ENCODE results near the gene PEAK1.

Gene PEAK1

DNA sequence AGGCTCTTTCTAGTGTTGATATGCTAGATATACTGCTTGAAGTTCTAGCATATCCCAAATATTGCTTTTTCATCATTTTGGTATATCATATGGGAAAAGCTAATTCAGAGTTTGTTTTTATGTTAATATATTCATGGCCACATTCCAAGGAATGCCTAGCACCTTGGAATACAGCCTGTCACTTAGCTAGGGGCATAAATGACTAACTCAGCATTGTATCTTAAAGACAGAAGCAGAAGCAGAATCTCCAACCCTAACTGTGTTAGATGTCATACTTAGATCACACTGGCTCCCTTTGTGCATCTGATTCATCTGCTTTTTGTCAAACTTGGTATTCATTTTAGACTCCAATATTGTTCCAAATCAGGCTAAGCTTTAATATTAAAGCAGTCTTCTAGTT lies 218.2 kb downstream of the PEAK1 start:
- TF ChIP-seq CTCF (IDR thresholded peaks at IDR 0.05; ENCODE audit: low read depth, low read length) = no peak
- no peak for DNase-seq (ENCODE audit: extremely low read depth, low read depth)

GRCh38 chr15:77196381-77196780 lies 223.5 kb downstream of the PEAK1 start:
- TF ChIP-seq CTCF (IDR thresholded peaks at IDR 0.05; ENCODE audit: low read depth, low read length) = no peak
- DNase-seq (ENCODE audit: extremely low read depth, low read depth) = no peak

DNA sequence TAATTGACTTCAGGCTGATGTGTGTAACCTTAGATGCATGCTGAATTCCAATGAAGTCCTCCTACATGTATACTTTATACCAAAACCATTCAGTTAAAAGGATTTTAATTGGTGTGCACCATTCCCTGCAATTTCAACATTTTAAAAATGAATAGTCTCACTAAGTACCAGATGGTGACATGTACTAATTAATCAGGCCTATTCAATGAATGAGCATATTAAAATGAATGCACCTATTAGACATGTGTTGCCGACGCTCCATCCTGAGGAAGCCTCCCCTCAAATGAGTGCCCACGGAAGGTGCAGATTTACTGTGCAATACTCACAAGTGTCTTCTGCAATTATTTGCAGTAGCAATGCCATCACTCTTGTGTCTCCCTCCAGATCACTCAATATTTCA lies 224.3 kb downstream of the PEAK1 start:
- no peak for DNase-seq (ENCODE audit: extremely low read depth, low read depth)
- no peak for TF ChIP-seq CTCF (IDR thresholded peaks at IDR 0.05; ENCODE audit: low read depth, low read length)

GRCh38 chr15:77192451-77192850 lies 227.5 kb downstream of the PEAK1 start:
- DNase-seq (ENCODE audit: extremely low read depth, low read depth) = no peak
- TF ChIP-seq CTCF (IDR thresholded peaks at IDR 0.05; ENCODE audit: low read depth, low read length) = no peak

DNA sequence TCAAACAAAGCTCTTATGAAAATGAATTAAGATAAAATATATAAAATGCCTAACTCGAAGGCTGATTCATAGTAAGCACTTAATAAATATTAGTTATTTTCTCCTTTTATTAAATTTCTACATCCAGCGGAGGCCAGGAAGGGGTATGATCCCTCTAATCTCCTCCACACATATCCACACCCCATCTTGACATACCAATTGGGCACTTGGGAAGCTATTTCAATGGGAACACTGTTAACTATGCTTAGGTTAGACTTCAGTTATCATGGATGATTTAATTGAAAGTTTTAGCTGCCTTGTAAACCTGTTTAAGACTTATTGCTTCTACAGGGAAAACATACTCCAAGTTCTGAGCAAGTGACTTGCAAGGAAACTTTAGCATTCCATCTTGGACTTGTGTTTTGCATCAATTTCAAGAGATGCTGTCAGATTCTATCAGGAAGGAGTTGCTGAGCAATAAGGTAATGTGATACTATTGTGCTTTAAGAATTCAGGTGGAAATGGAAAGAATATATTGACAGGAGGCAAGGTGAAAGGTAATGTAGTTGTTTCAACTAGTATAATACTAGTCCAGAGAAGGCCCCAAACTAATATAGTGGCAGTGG lies 228.6 kb downstream of the PEAK1 start:
- no peak for TF ChIP-seq CTCF (IDR thresholded peaks at IDR 0.05; ENCODE audit: low read depth, low read length)
- no peak for DNase-seq (ENCODE audit: extremely low read depth, low read depth)

GRCh38 chr15:77187751-77188464 lies 232.0 kb downstream of the PEAK1 start:
- DNase-seq (ENCODE audit: extremely low read depth, low read depth) = no peak
- no peak for TF ChIP-seq CTCF (IDR thresholded peaks at IDR 0.05; ENCODE audit: low read depth, low read length)

- DNase-seq (ENCODE audit: extremely low read depth, low read depth) = no peak
- TF ChIP-seq CTCF (IDR thresholded peaks at IDR 0.05; ENCODE audit: low read depth, low read length) = peak; percentile 40
Measured at GRCh38 chr15:77186594-77187011, 233.3 kb downstream of the PEAK1 start.
